ENCODE data around the gene EBP.

GRCh38 chrX:48497871-48498270 lies 23.7 kb upstream of the EBP start:
- TF ChIP-seq CTCF (IDR thresholded peaks at IDR 0.05) (no peak), POLR2A (IDR thresholded peaks at IDR 0.05) (no peak)
